Spinal cord (tissue), 10 donors: ENCODE results near the gene PPP6R2. TPM values are rescaled to one million over a fixed set of nuclear protein-coding genes. Genes with fewer than 3 reads are reported as not detected.

Experiments
- DNase-seq, 6 donors: peaks; one replicate each; pipeline versions ENCODE4 v3.0.0 to v3.0.0-alpha.2; 2013 to 2015; ENCODE audit warnings: low spot score in 6 of 6, low read depth in 4 of 6
- H3K27ac ChIP-seq: one replicate; pipeline ENCODE4 v1.5.1; 2013; ENCODE audit warnings: low read depth, low read length, control low read depth
- H3K27me3 ChIP-seq: one replicate; pipeline ENCODE4 v1.6.1; 2013; ENCODE audit warnings: low read length; ENCODE audit not compliant: control insufficient read depth, insufficient read depth
- H3K36me3 ChIP-seq: one replicate; pipeline ENCODE4 v1.6.1; 2013; ENCODE audit warnings: low read length; ENCODE audit not compliant: control insufficient read depth, insufficient read depth
- H3K4me1 ChIP-seq: one replicate; pipeline ENCODE4 v1.6.1; 2013; ENCODE audit warnings: low read length; ENCODE audit not compliant: control insufficient read depth, insufficient read depth
- H3K4me3 ChIP-seq: one replicate; pipeline ENCODE4 v1.5.1; 2013; ENCODE audit warnings: low read depth, low read length, control low read depth
- H3K9me3 ChIP-seq: one replicate; pipeline ENCODE4 v1.6.1; 2013; ENCODE audit warnings: low read length; ENCODE audit not compliant: control insufficient read depth, insufficient read depth
- WGBS: methylation state at CpG from one replicate; pipeline ENCODE4 v1.1.5; 2013; ENCODE audit warnings: missing lambda C conversion rate; ENCODE audit not compliant: insufficient coverage; 5-methylcytosine and 5-hydroxymethylcytosine counted together
- polyA plus RNA-seq, 2 donors: library from polyadenylated mRNA; unstranded; fragments of 120-200 nt; gene quantifications; one replicate each; pipeline ENCODE4 v1.2.1, GENCODE V29; 2013; ENCODE audit not compliant: insufficient read length in 2 of 2
- total RNA-seq, 2 donors: library from RNA; depleted of rRNA in 1 of 2; stranded (reverse); fragments of 120-200 nt in 1 of 2; fragments of >200 nt in 1 of 2; gene quantifications; one replicate each; pipeline versions ENCODE4 v1.2.3 to v1.2.4, GENCODE V29; 2013 to 2014
- donor health status: healthy.

PPP6R2 gene
- total and polyA plus RNA-seq, 4 donors, result 42.9 to 84.9 (median 67.5) TPM

- H3K36me3 ChIP-seq, result peaks cover 68% of the 10 kb centered on the region
- peaks cover 51% of the 10 kb centered on the region for H3K4me1 ChIP-seq
- 68% methylated on average over 9 of the region's 21 CpGs for WGBS
- no peaks in the 10 kb centered on the region for H3K27me3 ChIP-seq
- no peak overlapping the region for H3K4me3 ChIP-seq
- H3K27ac ChIP-seq, result no peak overlapping the region
- DNase-seq, result no peak
- no peaks in the 10 kb centered on the region for H3K9me3 ChIP-seq
Measured at GRCh38 chr22:50471197-50471847, 128.2 kb downstream of the PPP6R2 start.

DNA sequence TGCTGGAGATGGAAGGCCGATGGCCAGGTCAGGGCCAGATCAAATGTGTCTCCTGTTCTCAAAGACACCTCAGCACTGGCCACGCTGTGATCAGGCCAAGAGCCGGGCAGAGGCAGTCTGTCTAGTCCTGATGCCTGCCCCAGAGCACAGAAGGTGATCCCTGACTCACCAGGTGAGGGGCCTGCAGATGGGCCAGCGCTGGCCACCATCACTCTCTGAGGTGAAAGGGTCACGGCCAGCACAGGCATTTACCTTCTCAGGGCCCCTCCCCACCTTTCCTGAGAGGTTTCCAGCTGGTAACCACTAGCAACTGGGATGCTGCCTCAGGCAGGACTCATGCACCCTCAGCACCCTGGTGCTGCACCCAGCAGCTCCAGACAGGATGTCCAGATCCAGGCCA, 128.8 kb downstream of the PPP6R2 start:
- 79% methylated on average over 5 of the region's 5 CpGs for WGBS
- Histone ChIP-seq H3K36me3 (peaks cover 62% of the 10 kb centered on the region), H3K4me3 (no peak overlapping the region), H3K4me1 (peaks cover 51% of the 10 kb centered on the region), H3K9me3 (no peaks in the 10 kb centered on the region), H3K27ac (no peak overlapping the region), H3K27me3 (no peaks in the 10 kb centered on the region)
- no peak for DNase-seq

GRCh38 chr22:50473088-50473487, 130.0 kb downstream of the PPP6R2 start:
- H3K9me3 ChIP-seq, result no peaks in the 10 kb centered on the region
- H3K4me1 ChIP-seq, result peaks cover 51% of the 10 kb centered on the region
- no peak overlapping the region for H3K4me3 ChIP-seq
- DNase-seq, result no peak
- H3K27ac ChIP-seq, result no peak overlapping the region
- no peaks in the 10 kb centered on the region for H3K27me3 ChIP-seq
- 93% methylated on average over 5 of the region's 6 CpGs for WGBS
- H3K36me3 ChIP-seq, result peaks cover 50% of the 10 kb centered on the region

DNA sequence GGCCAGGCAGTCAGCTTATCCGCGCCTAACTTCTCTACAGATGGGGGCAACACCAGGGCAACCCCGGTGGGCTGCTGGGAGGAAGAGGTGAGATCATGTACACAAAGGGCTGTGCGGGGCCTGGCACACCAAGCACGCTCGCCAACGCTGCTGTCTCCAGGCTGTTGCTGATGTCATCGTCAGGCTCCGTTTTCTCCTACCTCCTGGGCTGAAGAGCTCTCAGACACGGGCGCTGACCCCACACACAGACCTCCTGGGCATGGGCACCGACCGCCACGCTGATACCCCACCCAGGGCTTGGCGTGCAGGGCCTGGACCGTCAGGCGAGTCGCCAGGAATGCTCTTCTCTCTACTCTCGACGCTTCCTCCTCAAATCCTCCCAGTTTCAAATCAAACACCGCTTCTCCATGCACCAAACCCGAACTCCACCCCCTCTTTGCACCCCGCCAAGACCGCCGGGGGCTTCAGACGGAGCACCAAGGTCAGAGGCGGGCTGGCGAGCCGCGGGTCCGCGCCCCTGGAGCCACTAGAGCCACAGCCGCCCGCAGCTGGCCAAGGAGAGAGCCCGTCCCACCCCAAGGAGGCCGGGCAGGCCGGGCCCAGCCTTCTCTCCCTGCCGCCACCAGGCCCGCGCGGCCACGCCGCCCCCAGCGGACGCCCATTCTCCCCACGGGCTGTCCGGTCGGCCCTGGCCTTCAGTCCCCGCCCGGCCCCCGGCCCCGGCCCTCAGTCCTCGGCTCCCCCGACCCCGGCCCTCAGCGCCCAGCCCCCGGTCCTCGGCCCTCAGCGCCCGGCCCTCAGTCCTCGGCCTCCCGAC, 130.9 kb downstream of the PPP6R2 start:
- H3K4me1 ChIP-seq, result peaks cover 51% of the 10 kb centered on the region
- peaks cover 5% of the 10 kb centered on the region for H3K27me3 ChIP-seq
- H3K36me3 ChIP-seq, result peaks cover 42% of the 10 kb centered on the region
- no peaks in the 10 kb centered on the region for H3K9me3 ChIP-seq
- DNase-seq, result peak in 2 of 6 donors; percentile 8 to 38
- no peak overlapping the region for H3K27ac ChIP-seq
- peak overlapping the region; percentile 52 for H3K4me3 ChIP-seq
- WGBS, result 5% methylated on average over 61 of the region's 62 CpGs

GRCh38 chr22:50474710-50475651, 131.9 kb downstream of the PPP6R2 start, which contains the start of gene SBF1:
Gene SBF1, minus strand, starts transcription at chr22:50475035. Its CDS starts 195 bp downstream, at chr22:50474840.
- Histone ChIP-seq H3K4me1 (peaks cover 47% of the 10 kb centered on the region), H3K9me3 (no peaks in the 10 kb centered on the region), H3K27me3 (peaks cover 13% of the 10 kb centered on the region), H3K36me3 (peaks cover 32% of the 10 kb centered on the region), H3K27ac (no peak within 1 kb of the TSS), H3K4me3 (peak within 1 kb of the TSS; percentile 63)
- DNase-seq, result peak; percentile 80 to 97 (median 87)
- WGBS, result under 1% methylated on average over 94 of the region's 97 CpGs

- Histone ChIP-seq H3K4me1 (peaks cover 41% of the 10 kb centered on the region), H3K27me3 (peaks cover 19% of the 10 kb centered on the region), H3K9me3 (no peaks in the 10 kb centered on the region), H3K27ac (no peak overlapping the region), H3K4me3 (no peak overlapping the region), H3K36me3 (peaks cover 26% of the 10 kb centered on the region)
- WGBS, result 90% methylated on average over 6 of the region's 6 CpGs
- no peak for DNase-seq
Measured at GRCh38 chr22:50475652-50476002, 132.5 kb downstream of the PPP6R2 start.

DNA sequence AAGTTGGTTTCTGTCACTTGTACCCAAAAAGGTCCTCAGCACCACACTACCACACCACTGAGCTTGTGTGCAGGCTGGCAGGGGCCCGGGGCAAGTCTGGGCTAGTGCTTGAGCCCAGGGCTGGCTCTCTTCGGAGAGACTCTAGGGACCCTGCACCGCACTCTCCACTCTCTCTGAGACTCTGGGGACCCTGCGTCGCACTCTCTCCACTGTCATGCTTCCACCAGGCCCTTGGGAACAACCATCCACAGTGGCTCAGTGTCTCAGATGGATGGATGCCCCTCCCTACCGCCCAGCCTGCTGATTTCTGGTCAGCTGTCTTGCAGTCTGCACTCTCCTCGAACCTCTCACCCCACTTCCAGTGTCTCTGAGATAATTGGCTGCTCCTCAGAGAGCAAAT, 133.7 kb downstream of the PPP6R2 start:
- H3K4me1 ChIP-seq, result peaks cover 33% of the 10 kb centered on the region
- 70% methylated on average over 7 of the region's 7 CpGs for WGBS
- no peak overlapping the region for H3K4me3 ChIP-seq
- H3K27me3 ChIP-seq, result peaks cover 30% of the 10 kb centered on the region
- no peaks in the 10 kb centered on the region for H3K9me3 ChIP-seq
- DNase-seq, result no peak
- H3K36me3 ChIP-seq, result peaks cover 14% of the 10 kb centered on the region
- no peak overlapping the region for H3K27ac ChIP-seq

- Histone ChIP-seq H3K9me3 (no peaks in the 10 kb centered on the region), H3K36me3 (peaks cover 3% of the 10 kb centered on the region), H3K4me1 (peaks cover 31% of the 10 kb centered on the region), H3K4me3 (no peak overlapping the region), H3K27ac (no peak overlapping the region), H3K27me3 (peaks cover 40% of the 10 kb centered on the region)
- DNase-seq, result no peak
- WGBS, result 86% methylated on average over 8 of the region's 12 CpGs
Measured at GRCh38 chr22:50477923-50478322, 134.8 kb downstream of the PPP6R2 start.

GRCh38 chr22:50479721-50480120, 136.6 kb downstream of the PPP6R2 start:
- WGBS, result 81% methylated on average over 7 of the region's 11 CpGs
- H3K27me3 ChIP-seq, result peaks cover 44% of the 10 kb centered on the region
- no peak overlapping the region for H3K27ac ChIP-seq
- peaks cover 22% of the 10 kb centered on the region for H3K4me1 ChIP-seq
- H3K4me3 ChIP-seq, result no peak overlapping the region
- DNase-seq, result no peak
- no peaks in the 10 kb centered on the region for H3K36me3 ChIP-seq
- no peaks in the 10 kb centered on the region for H3K9me3 ChIP-seq
